WI38 (cell line): ENCODE measurements around the gene CLDN3.
"Not testable (repeated sequence)": the region's sequence is repeated elsewhere in the genome, so short reads cannot be mapped to it uniquely, and the experiment has no call there.

Experiments
- H3K4me3 ChIP-seq: 2 replicates; pipeline ENCODE4 v1.5.1; 2011; ENCODE audit warnings: low read depth, mild to moderate bottlenecking, control low read depth, low read length
- TF ChIP-seq, protein P1 (sequence below): IDR thresholded peaks from 2 replicates; pipeline ENCODE4 v1.5.1; 2012; ENCODE audit warnings: low read depth, mild to moderate bottlenecking, control low read depth, low read length

CLDN3 gene

DNA sequence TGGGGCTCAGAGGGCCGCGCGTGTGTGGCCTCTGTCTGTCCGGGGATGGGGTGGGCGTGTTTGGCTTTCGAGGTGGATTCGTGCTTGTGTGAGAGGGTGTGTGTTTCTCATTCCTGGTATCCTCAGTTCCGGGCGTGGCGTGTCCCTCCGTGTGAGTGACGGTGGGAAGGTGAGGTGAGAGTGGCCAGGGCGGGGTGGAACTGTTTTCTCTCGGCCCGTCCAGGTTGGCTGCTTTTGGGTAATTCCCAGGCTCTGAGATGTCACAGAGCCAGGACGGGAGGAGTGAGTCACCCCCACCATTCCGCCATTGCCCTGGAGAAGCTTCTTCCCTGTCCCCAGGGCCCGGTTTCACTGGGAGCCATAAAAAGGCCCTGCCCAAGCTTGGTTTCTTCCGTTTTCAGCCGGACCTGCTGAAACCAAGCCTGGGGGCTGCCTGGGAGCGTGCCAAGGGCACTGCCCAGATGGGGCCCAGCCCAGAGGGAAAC, 39.4 kb upstream of the CLDN3 start:
- no peak overlapping the region for H3K4me3 ChIP-seq
- TF ChIP-seq, protein P1, sequence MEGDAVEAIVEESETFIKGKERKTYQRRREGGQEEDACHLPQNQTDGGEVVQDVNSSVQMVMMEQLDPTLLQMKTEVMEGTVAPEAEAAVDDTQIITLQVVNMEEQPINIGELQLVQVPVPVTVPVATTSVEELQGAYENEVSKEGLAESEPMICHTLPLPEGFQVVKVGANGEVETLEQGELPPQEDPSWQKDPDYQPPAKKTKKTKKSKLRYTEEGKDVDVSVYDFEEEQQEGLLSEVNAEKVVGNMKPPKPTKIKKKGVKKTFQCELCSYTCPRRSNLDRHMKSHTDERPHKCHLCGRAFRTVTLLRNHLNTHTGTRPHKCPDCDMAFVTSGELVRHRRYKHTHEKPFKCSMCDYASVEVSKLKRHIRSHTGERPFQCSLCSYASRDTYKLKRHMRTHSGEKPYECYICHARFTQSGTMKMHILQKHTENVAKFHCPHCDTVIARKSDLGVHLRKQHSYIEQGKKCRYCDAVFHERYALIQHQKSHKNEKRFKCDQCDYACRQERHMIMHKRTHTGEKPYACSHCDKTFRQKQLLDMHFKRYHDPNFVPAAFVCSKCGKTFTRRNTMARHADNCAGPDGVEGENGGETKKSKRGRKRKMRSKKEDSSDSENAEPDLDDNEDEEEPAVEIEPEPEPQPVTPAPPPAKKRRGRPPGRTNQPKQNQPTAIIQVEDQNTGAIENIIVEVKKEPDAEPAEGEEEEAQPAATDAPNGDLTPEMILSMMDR = no peak

DNA sequence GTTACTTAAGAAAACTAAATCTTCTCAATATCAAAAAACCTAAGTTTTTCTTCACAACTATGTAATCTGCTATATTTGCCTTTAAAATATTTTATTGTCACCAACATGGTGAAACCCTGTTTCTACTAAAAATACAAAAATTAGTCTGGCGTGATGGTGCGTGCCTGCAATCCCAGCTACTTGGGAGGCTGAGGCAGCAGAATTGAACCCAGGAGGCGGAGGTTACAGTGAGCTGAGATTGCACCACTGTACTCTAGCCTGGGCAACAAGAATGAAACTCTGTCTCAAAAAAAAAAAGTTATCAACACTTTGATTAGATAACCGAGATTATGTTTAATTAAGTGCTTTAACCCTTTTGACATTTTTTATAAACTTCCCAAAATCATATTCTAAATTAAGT, 32.4 kb upstream of the CLDN3 start:
- TF ChIP-seq, protein P1 = no peak
- H3K4me3 ChIP-seq = no peak overlapping the region

DNA sequence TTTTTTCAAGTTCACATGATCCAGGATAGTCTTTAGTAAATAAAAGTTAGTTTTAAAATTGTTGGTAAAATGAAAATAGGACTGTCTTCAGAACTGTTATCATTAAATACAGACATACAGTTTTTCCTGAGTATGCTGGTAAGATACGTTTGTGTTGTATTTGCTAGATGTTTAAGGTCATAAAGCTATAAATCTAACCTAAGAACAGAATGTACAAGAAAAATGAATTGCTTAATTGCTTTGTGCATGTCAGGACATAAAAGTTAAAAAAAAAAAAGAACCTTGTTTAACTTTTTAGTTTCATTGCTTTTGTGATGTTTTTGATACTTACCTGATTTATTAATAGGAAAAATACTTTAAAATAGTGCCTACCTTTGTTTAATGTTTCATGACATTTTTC, 31.5 kb upstream of the CLDN3 start:
- TF ChIP-seq, protein P1 = no peak
- H3K4me3 ChIP-seq = no peak overlapping the region

DNA sequence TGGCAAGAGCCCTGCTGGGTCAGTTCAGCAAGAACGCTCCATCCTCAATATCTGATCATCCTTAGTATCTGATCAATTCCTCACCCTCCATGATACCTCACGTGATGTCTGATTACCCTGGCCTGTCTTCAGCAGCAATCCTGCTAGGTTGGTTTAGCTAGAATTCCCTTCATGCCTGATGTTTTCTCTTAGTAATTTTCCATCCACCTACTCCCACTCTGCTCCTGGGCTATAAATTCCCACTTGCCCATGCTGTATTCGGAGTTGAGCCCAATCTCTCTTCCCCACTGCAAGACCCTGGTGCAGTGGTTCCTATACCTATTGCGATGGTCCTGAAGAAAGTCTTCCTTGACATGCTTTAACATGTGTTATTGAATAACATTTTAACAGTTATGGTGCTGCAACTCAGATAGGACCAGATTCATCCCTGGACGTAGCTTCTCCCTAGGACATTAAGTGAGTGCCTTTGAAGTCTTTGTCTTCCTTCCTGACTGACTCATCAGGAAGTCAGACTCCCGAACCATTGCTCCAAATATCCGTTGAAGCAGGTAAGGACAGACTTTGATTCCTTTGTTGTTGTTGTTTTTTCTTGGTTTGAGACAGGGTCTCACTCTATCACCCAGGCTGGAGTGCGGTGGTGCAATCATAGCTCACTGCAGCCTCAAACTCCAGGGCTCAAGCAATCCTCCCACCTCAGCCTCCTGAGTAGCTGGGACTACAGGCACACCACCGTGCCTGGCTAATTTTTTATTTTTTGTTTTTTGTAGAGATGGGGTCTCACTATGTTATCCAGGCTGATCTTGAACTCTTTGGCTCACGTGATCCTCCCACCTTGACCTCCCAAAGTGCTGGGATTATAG, 29.4 kb upstream of the CLDN3 start:
- H3K4me3 ChIP-seq = no peak overlapping the region
- TF ChIP-seq, protein P1 = no peak

DNA sequence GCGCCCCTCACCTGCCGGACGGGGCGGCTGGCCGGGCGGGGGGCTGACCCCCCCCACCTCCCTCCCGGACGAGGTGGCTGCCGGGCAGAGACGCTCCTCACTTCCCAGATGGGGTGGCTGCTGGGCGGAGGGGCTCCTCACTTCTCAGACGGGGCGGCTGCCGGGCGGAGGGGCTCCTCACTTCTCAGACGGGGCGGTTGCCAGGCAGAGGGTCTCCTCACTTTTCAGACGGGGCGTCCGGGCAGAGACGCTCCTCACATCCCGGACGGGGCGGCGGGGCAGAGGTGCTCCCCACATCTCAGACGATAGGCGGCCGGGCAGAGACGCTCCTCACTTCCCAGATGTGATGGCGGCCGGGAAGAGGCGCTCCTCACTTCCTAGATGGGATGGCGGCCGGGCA, 27.1 kb upstream of the CLDN3 start:
- H3K4me3 ChIP-seq = not testable (repeated sequence)

DNA sequence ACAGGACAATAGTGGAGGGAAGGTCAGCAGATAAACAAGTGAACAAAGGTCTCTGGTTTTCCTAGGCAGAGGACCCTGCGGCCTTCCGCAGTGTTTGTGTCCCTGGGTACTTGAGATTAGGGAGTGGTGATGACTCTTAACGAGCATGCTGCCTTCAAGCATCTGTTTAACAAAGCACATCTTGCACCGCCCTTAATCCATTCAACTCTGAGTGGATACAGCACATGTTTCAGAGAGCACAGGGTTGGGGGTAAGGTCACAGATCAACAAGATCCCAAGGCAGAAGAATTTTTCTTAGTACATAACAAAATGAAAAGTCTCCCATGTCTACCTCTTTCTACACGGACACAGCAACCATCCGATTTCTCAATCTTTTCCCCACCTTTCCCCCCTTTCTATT, 26.6 kb upstream of the CLDN3 start:
- not testable (repeated sequence) for H3K4me3 ChIP-seq

DNA sequence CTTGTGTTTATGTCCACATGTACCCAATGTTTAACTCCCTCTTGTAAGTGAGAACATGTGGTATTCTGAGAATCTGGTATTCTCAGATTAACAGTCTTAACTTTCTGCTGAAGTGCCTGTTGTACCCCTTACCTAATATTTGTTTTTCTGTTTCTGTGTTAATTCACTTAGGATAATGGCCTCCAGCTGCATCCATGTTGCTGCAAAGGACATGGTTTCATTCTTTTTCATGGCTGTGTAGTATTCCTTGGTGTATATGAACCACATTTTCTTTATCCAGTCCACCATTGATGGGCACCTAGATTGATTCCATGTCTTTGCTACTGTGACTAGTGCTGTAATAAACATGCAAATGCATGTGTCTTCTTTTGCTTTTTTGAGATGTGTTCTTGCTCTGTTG, 25.1 kb upstream of the CLDN3 start:
- H3K4me3 ChIP-seq = not testable (repeated sequence)

DNA sequence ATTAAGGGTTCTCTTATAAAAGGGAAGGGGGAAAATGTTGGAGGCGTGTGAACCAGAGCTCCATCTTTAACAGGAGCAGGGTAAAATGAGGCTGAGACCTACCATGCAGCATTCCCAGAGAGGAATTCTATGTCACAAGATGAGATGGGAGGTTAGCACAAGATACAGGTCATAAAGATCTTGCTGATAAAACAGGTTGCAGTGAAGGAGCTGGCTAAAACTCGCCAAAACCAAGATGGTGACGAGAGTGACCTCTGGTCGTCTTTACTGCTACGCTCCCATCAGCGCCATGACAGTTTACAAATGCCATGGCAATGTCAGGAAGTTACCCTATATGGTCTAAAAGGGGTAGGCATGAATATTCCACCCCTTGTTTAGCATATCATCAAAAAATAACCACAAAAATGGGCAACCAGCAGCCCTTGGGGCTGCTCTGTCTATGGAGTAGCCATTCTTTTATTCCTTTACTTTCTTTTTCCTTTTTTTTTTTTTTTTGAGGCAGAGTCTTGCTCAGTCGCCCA, 21.2 kb upstream of the CLDN3 start:
- H3K4me3 ChIP-seq = not testable (repeated sequence)

DNA sequence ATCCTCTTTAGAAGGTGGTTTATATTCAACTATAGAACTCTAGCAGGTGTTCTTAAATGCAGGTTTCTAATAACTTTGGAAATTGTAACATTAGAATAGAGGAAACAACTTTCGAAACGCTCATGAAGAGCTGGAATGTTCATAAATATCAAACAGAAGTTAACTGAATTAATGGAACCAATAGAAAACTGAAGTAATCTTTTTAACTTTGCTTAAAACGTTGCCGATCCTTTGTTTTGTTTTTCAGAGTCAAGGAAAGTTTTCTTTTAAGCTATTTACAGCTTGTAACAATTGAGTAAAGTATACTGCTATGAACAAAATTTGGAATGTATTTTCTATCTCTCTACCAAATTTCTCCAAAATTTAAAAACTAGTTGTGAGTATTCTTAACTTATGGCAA, 19.0 kb upstream of the CLDN3 start:
- TF ChIP-seq, protein P1 = no peak

DNA sequence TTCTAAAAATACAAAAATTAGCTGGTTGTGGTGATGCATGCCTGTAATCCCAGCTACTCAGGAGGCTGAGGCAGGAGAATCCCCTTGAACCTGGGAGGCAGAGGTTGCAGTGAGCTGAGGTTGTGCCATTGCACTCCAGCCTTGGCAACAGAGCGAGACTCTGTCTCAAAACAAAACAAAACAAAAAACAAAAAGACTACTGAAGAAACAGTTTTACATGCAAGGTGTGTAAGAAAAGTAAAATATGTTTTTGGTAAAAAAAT, 17.6 kb upstream of the CLDN3 start:
- not testable (repeated sequence) for H3K4me3 ChIP-seq

More for the DNA sequence above, 19.0 kb upstream of the CLDN3 start:
- H3K4me3 ChIP-seq = no peak overlapping the region
